A549 (cell line): ENCODE data around the gene HOXA13. TPM values are rescaled to one million over a fixed set of nuclear protein-coding genes. Genes with fewer than 3 reads are reported as not detected.

Source experiments
- ATAC-seq, 2 experiments: fragments of 200-7000 bp in 1 of 2; fragments of >200 bp in 1 of 2; cut with Nextera tagmentation in 1 of 2; cut with Tn5 transposase in 1 of 2; 3 replicates each; pipeline versions ENCODE4 v1.8.0 to v1.9.1; 2018 to 2020; ENCODE audit warnings: mild to moderate bottlenecking in 1 of 2, moderate library complexity in 1 of 2
- CTCF ChIA-PET: fragments of 300-600 bp; sonication (Branson Sonifier 250); formaldehyde crosslinking; extraction: SDS; loops from one replicate; lab custom pipeline; 2021; ENCODE audit warnings: antibody characterized with exemption, inconsistent platforms; lab: Yijun Ruan, JAX
- POLR2A ChIA-PET: fragments of 350-600 bp; formaldehyde crosslinking; extraction: SDS; loops from one replicate; lab custom pipeline; 2021; ENCODE audit warnings: antibody characterized with exemption, inconsistent platforms; lab: Yijun Ruan, JAX
- DNase-seq, 2 experiments: peaks; one replicate each; pipeline versions ENCODE4 v3.0.0 to v3.0.0-alpha.2; 2011 to 2016; ENCODE audit warnings: low read depth in 1 of 2, low spot score in 1 of 2
- FAIRE-seq: peaks from 2 replicates; lab custom pipeline; 2011; peaks lifted over from hg19 to GRCh38; lab: Jason Lieb, UNC
- H3K27ac ChIP-seq, 2 experiments: fragments of >200 bp; sonication (Bioruptor Twin); formaldehyde crosslinking; 3 replicates each; pipeline ENCODE4 v1.5.1; 2016 to 2017
- H3K4me1 ChIP-seq: fragments of >200 bp; sonication (Bioruptor Twin); formaldehyde crosslinking; 3 replicates; pipeline ENCODE4 v1.6.1; 2016
- H3K4me2 ChIP-seq: fragments of >200 bp; sonication (Bioruptor Twin); formaldehyde crosslinking; 3 replicates; pipeline ENCODE4 v1.6.1; 2016
- H3K4me3 ChIP-seq: fragments of >200 bp; sonication (Bioruptor Twin); formaldehyde crosslinking; 3 replicates; pipeline ENCODE4 v1.5.1; 2016
- H3K9me3 ChIP-seq: fragments of >200 bp; sonication (Bioruptor Twin); formaldehyde crosslinking; 3 replicates; pipeline ENCODE4 v1.6.1; 2016
- BHLHE40 ChIP-seq: IDR thresholded peaks from 2 replicates; pipeline ENCODE4 v1.6.1; 2012; ENCODE audit warnings: low read depth, low read length, inconsistent platforms
- CEBPB ChIP-seq, 2 experiments: fragments of >200 bp in 1 of 2; sonication (Bioruptor Twin) in 1 of 2; formaldehyde crosslinking in 1 of 2; IDR thresholded peaks; 2 replicates each; pipeline ENCODE4 v1.6.1; 2012 to 2016
- EHMT2 ChIP-seq: fragments of 200-600 bp; sonication (generic); IDR thresholded peaks from 2 replicates; pipeline ENCODE4 v1.6.1; 2016; ENCODE audit warnings: antibody characterized with exemption, low read depth, mild to moderate bottlenecking, moderate library complexity
- EP300 ChIP-seq, 2 experiments: fragments of >200 bp; sonication (Bioruptor Twin); formaldehyde crosslinking; IDR thresholded peaks; 2 replicates in 1 of 2; 3 replicates in 1 of 2; pipeline ENCODE4 v1.6.1; 2016 to 2017
- GATA3 ChIP-seq: IDR thresholded peaks from 2 replicates; pipeline ENCODE4 v1.6.1; 2012; ENCODE audit warnings: borderline replicate concordance
- HOXA7 ChIP-seq: fragments of 250-450 bp; sonication (Bioruptor Pico); IDR thresholded peaks from 2 replicates; pipeline ENCODE4 v1.5.0; 2020; ENCODE audit warnings: mild to moderate bottlenecking, moderate library complexity
- HOXB13 ChIP-seq: fragments of 250-450 bp; sonication (Bioruptor Pico); IDR thresholded peaks from 2 replicates; pipeline ENCODE4 v1.5.0; 2020; ENCODE audit warnings: low read depth, mild to moderate bottlenecking, moderate library complexity
- HOXB5 ChIP-seq: fragments of 250-450 bp; sonication (Bioruptor Pico); IDR thresholded peaks from 2 replicates; pipeline ENCODE4 v1.5.0; 2020; ENCODE audit warnings: mild to moderate bottlenecking, moderate library complexity
- JUNB ChIP-seq: fragments of >200 bp; sonication (Bioruptor Twin); formaldehyde crosslinking; IDR thresholded peaks from 2 replicates; pipeline ENCODE4 v1.6.1; 2016
- MAFK ChIP-seq: fragments of 450-650 bp; IDR thresholded peaks from 2 replicates; pipeline ENCODE4 v1.6.1; 2014; ENCODE audit not compliant: partially characterized antibody
- MAZ ChIP-seq: fragments of 150-350 bp; IDR thresholded peaks from 2 replicates; pipeline ENCODE4 v1.6.1; 2014; ENCODE audit warnings: antibody characterized with exemption, low read depth, low read length, borderline replicate concordance
- MYC ChIP-seq: IDR thresholded peaks from 2 replicates; pipeline ENCODE4 v1.6.1; 2012; ENCODE audit warnings: mild to moderate bottlenecking, inconsistent platforms, low read length, improper control_type of control experiment, borderline replicate concordance
- POLR2AphosphoS2 ChIP-seq: conservative IDR thresholded peaks from 2 replicates; pipeline ENCODE4 v1.6.1; 2012; ENCODE audit warnings: low read length, improper control_type of control experiment, inconsistent platforms
- RAD21 ChIP-seq, 2 experiments: fragments of >200 bp in 1 of 2; sonication (Bioruptor Twin) in 1 of 2; formaldehyde crosslinking in 1 of 2; IDR thresholded peaks in 1 of 2; conservative IDR thresholded peaks in 1 of 2; 2 replicates in 1 of 2; 3 replicates in 1 of 2; pipeline ENCODE4 v1.6.1; 2012 to 2018; ENCODE audit warnings: inconsistent platforms in 1 of 2
- RARB ChIP-seq: fragments of 250-450 bp; sonication (Bioruptor Pico); IDR thresholded peaks from 2 replicates; pipeline ENCODE4 v1.8.0; 2021; ENCODE audit warnings: mild to moderate bottlenecking, moderate library complexity
- RFX5 ChIP-seq: fragments of 450-650 bp; IDR thresholded peaks from 2 replicates; pipeline ENCODE4 v1.7.1; 2014; ENCODE audit warnings: antibody characterized with exemption, mild to moderate bottlenecking, moderate library complexity
- SREBF2 ChIP-seq: fragments of 450-650 bp; IDR thresholded peaks from 2 replicates; pipeline ENCODE4 v1.6.1; 2014; ENCODE audit warnings: mild to moderate bottlenecking, moderate library complexity
- TFCP2L1 ChIP-seq: fragments of 250-450 bp; sonication (Bioruptor Pico); IDR thresholded peaks from 2 replicates; pipeline ENCODE4 v1.5.0; 2021; ENCODE audit warnings: mild to moderate bottlenecking
- ZFP36 ChIP-seq: fragments of 450-650 bp; IDR thresholded peaks from 2 replicates; pipeline ENCODE4 v1.6.1; 2014; ENCODE audit warnings: borderline replicate concordance; ENCODE audit not compliant: partially characterized antibody
- WGBS: methylation state at CpG from one replicate; pipeline ENCODE4 v1.1.6; 2017; ENCODE audit errors: missing lambda C conversion rate; 5-methylcytosine and 5-hydroxymethylcytosine counted together
- polyA plus RNA-seq, 4 experiments: library from polyadenylated mRNA; depleted of rRNA in 3 of 4; stranded (reverse); fragments of >200 nt; fragmentation: RNase III in 1 of 4; extraction: RNeasy Plus Mini Kit Qiagen cat#74134 plus additional on column Dnase treatment in 1 of 4; gene quantifications; 2 replicates in 3 of 4; 3 replicates in 1 of 4; pipeline ENCODE4 v1.2.3, GENCODE V29; 2011 to 2017
- TF ChIP-seq, protein P1 (sequence below): fragments of 200-600 bp; sonication (generic); IDR thresholded peaks from 2 replicates; pipeline ENCODE4 v1.6.1; 2016; ENCODE audit warnings: antibody characterized with exemption, mild to moderate bottlenecking, moderate library complexity
- TF ChIP-seq, protein P2 (sequence below): fragments of >200 bp; sonication (Bioruptor Twin); formaldehyde crosslinking; IDR thresholded peaks from 3 replicates; pipeline ENCODE4 v1.5.1; 2016
- TF ChIP-seq, protein P3 (sequence below): IDR thresholded peaks from 2 replicates; pipeline ENCODE4 v1.6.1; 2012
- TF ChIP-seq, protein P4 (sequence below): fragments of 250-450 bp; sonication (Bioruptor Pico); IDR thresholded peaks from 2 replicates; pipeline ENCODE4 v1.5.0; 2021; ENCODE audit warnings: mild to moderate bottlenecking, moderate library complexity, borderline replicate concordance

HOXA13 gene
- polyA plus RNA-seq, 2 of the 4 experiments (the other 2 are of a cell fraction) = 2.2 to 2.7 TPM

DNA sequence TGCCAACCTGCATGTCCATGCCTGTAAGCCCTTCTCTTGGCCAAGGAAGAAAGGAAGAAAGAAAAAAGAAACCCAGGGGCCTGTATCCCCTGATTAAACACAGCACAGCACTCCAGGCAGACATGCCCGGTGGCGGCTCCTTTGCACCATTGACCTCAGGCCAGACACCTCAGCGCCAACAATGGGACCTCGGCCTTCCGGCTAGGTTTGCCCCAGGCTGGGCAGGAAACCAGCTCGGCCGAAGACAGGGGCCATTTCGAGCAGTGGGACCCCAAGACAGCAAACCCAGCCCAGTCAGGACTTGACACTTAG lies 28.6 kb downstream of the HOXA13 start:
- no peak for ATAC-seq
- 0 out of 6 replicates have a peak overlapping the region, but pooled peaks of 1 of the 2 experiments have one; percentile 21 for H3K27ac ChIP-seq
- no peak overlapping the region for H3K4me3 ChIP-seq

DNA sequence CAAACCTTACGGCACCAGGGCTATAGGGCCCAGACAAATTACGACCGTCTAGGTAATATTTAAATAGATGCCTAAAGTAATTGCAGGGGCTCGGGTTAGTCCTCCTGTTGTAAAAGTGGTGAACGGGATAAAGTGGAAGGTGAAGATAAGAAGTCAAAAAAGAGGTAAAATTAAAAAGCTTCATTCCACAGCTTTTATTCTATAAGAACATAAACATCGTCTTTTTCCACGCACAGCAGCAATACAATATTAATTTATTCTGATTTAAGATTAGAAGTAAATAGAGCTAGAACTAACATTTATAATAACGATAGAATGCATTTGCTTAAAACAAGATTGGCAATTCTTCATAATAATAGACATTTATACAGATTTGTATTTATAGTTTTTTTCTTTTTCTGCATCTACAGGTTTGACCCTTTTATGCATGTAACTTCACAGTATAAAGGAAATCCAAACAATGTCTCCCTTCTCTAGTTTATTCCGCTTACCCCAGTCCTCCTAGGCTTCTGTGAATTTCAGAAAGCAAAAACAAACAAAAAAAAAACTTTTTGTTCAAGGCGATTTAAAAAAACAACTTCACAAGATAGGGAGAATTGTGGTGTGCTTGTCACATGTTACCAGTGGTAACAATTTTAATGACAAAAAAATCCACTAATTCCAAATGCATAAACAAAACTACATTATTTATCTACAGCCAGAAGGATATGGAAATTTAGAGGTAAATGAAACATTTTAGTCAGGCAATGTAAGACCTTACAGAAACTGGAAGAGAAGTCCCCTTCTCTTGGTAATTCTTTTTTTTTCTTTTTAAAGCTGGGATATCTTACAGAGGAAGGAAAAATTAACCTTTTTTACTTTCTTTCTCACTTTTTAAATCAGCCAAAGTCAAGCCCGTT lies 29.2 kb downstream of the HOXA13 start:
- WGBS = 89% methylated on average over 11 of the region's 11 CpGs
- ATAC-seq (no peak), DNase-seq (no peak), FAIRE-seq (peak; percentile 83)
- H3K4me1 ChIP-seq = peaks cover 4% of the 10 kb centered on the region; the same call in 1 of the 3 replicates
- H3K27ac ChIP-seq = peak overlapping the region; percentile 79 to 93
- H3K4me3 ChIP-seq = peak overlapping the region; percentile 55; the same call in 2 of the 3 replicates
- H3K9me3 ChIP-seq = no peaks in the 10 kb centered on the region
- H3K4me2 ChIP-seq = peak overlapping the region; percentile 73
- ChIA-PET CTCF (interaction anchor here (1.5 to 6.1 kb wide), 4 partner anchors 8 to 801 kb away, joined by 4 to 47 read pairs (median 20); no protein-coding TSS in a partner anchor), POLR2A (interaction anchor here (0.6 kb wide), 1 partner anchor 629 kb away, joined by 3 read pairs; no protein-coding TSS in a partner anchor)
- TF ChIP-seq, protein P1, sequence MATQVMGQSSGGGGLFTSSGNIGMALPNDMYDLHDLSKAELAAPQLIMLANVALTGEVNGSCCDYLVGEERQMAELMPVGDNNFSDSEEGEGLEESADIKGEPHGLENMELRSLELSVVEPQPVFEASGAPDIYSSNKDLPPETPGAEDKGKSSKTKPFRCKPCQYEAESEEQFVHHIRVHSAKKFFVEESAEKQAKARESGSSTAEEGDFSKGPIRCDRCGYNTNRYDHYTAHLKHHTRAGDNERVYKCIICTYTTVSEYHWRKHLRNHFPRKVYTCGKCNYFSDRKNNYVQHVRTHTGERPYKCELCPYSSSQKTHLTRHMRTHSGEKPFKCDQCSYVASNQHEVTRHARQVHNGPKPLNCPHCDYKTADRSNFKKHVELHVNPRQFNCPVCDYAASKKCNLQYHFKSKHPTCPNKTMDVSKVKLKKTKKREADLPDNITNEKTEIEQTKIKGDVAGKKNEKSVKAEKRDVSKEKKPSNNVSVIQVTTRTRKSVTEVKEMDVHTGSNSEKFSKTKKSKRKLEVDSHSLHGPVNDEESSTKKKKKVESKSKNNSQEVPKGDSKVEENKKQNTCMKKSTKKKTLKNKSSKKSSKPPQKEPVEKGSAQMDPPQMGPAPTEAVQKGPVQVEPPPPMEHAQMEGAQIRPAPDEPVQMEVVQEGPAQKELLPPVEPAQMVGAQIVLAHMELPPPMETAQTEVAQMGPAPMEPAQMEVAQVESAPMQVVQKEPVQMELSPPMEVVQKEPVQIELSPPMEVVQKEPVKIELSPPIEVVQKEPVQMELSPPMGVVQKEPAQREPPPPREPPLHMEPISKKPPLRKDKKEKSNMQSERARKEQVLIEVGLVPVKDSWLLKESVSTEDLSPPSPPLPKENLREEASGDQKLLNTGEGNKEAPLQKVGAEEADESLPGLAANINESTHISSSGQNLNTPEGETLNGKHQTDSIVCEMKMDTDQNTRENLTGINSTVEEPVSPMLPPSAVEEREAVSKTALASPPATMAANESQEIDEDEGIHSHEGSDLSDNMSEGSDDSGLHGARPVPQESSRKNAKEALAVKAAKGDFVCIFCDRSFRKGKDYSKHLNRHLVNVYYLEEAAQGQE = no peak
- TF ChIP-seq RAD21 (conservative IDR thresholded peaks at IDR 0.05 in 1 of 2, IDR thresholded peaks at IDR 0.05 in 1 of 2) (no peak), CEBPB (IDR thresholded peaks at IDR 0.05) (no peak), HOXB13 (CRISPR knock-in tag) (no peak), ZFP36 (no peak), GATA3 (no peak), RFX5 (no peak), HOXB5 (no peak), MAFK (no peak), EHMT2 (no peak), HOXA7 (CRISPR knock-in tag) (no peak)
- TF ChIP-seq, protein P2, sequence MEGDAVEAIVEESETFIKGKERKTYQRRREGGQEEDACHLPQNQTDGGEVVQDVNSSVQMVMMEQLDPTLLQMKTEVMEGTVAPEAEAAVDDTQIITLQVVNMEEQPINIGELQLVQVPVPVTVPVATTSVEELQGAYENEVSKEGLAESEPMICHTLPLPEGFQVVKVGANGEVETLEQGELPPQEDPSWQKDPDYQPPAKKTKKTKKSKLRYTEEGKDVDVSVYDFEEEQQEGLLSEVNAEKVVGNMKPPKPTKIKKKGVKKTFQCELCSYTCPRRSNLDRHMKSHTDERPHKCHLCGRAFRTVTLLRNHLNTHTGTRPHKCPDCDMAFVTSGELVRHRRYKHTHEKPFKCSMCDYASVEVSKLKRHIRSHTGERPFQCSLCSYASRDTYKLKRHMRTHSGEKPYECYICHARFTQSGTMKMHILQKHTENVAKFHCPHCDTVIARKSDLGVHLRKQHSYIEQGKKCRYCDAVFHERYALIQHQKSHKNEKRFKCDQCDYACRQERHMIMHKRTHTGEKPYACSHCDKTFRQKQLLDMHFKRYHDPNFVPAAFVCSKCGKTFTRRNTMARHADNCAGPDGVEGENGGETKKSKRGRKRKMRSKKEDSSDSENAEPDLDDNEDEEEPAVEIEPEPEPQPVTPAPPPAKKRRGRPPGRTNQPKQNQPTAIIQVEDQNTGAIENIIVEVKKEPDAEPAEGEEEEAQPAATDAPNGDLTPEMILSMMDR = no peak

More for the DNA sequence above, 28.6 kb downstream of the HOXA13 start:
- ChIA-PET CTCF (interaction anchor here (1.5 to 6.1 kb wide), 4 partner anchors 8 to 802 kb away, joined by 4 to 47 read pairs (median 20); no protein-coding TSS in a partner anchor), POLR2A (no interaction called here)
- peaks cover 4% of the 10 kb centered on the region; the same call in 1 of the 3 replicates for H3K4me1 ChIP-seq
- DNase-seq (no peak), FAIRE-seq (no peak)
- no peak overlapping the region for H3K4me2 ChIP-seq
- no peak for TF ChIP-seq MAZ
- TF ChIP-seq, protein P1 = no peak
- no peak for TF ChIP-seq SREBF2
- TF ChIP-seq, protein P3, sequence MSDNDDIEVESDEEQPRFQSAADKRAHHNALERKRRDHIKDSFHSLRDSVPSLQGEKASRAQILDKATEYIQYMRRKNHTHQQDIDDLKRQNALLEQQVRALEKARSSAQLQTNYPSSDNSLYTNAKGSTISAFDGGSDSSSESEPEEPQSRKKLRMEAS = no peak
- TF ChIP-seq BHLHE40 = no peak
- no peak for TF ChIP-seq TFCP2L1
- no peak for TF ChIP-seq RARB (CRISPR knock-in tag)
- TF ChIP-seq JUNB = no peak
- no peak for TF ChIP-seq MYC
- TF ChIP-seq CEBPB (IDR thresholded peaks at IDR 0.05) = no peak
- no peak for TF ChIP-seq MAFK
- TF ChIP-seq, protein P4, sequence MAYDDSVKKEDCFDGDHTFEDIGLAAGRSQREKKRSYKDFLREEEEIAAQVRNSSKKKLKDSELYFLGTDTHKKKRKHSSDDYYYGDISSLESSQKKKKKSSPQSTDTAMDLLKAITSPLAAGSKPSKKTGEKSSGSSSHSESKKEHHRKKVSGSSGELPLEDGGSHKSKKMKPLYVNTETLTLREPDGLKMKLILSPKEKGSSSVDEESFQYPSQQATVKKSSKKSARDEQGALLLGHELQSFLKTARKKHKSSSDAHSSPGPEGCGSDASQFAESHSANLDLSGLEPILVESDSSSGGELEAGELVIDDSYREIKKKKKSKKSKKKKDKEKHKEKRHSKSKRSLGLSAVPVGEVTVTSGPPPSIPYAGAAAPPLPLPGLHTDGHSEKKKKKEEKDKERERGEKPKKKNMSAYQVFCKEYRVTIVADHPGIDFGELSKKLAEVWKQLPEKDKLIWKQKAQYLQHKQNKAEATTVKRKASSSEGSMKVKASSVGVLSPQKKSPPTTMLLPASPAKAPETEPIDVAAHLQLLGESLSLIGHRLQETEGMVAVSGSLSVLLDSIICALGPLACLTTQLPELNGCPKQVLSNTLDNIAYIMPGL = no peak
- TF ChIP-seq EP300 (IDR thresholded peaks at IDR 0.05) = no peak
- TF ChIP-seq POLR2AphosphoS2 = no peak
- no peaks in the 10 kb centered on the region for H3K9me3 ChIP-seq
- 93% methylated on average over 8 of the region's 8 CpGs for WGBS
